Iris pigment epithelial cell (primary cell): ENCODE results near the gene EXD2.
"Not testable (repeated sequence)": the region's sequence is repeated elsewhere in the genome, so short reads cannot be mapped to it uniquely, and the experiment has no call there.

Experiments
- DNase-seq: peaks from one replicate; pipeline ENCODE4 v3.0.0-alpha.2; 2011; ENCODE audit warnings: low read depth

Gene EXD2

GRCh38 chr14:69191340-69192111, at the start of gene EXD2:
Gene EXD2 (plus strand): TSS chr14:69191498. CDS start chr14:69209471, 17,973 bp downstream.
- peak; percentile 75 for DNase-seq

- DNase-seq: no peak
Measured at GRCh38 chr14:69141550-69141949, 49.7 kb upstream of the EXD2 start.

- no peak for DNase-seq
Measured at GRCh38 chr14:69142101-69142500, 49.2 kb upstream of the EXD2 start.

- DNase-seq: peak; percentile 33
Measured at GRCh38 chr14:69149461-69150244, 41.6 kb upstream of the EXD2 start.

GRCh38 chr14:69151458-69152180, 39.7 kb upstream of the EXD2 start:
- DNase-seq: peak; percentile 69

GRCh38 chr14:69152181-69152901, 39.0 kb upstream of the EXD2 start:
- peak; percentile 56 for DNase-seq

GRCh38 chr14:69152902-69153151, 38.5 kb upstream of the EXD2 start, which contains the start of gene DCAF5:
Gene DCAF5 (minus strand): TSS chr14:69153119. CDS start chr14:69152978, 141 bp downstream.
- DNase-seq: no peak

GRCh38 chr14:69153152-69153872, 38.0 kb upstream of the EXD2 start:
- DNase-seq: peak; percentile 97

- DNase-seq: peak; percentile 23
Measured at GRCh38 chr14:69153873-69154270, 37.4 kb upstream of the EXD2 start.

GRCh38 chr14:69154779-69155178, 36.5 kb upstream of the EXD2 start:
- peak; percentile 32 for DNase-seq

GRCh38 chr14:69156224-69156623, 35.1 kb upstream of the EXD2 start:
- DNase-seq: no peak

- no peak for DNase-seq
Measured at GRCh38 chr14:69161590-69161989, 29.7 kb upstream of the EXD2 start.

GRCh38 chr14:69165787-69166186, 25.5 kb upstream of the EXD2 start:
- not testable (repeated sequence) for DNase-seq

GRCh38 chr14:69170839-69171238, 20.5 kb upstream of the EXD2 start:
- DNase-seq: peak; percentile 9

GRCh38 chr14:69171569-69171968, 19.7 kb upstream of the EXD2 start:
- no peak for DNase-seq

GRCh38 chr14:69175130-69175529, 16.2 kb upstream of the EXD2 start:
- DNase-seq: no peak

GRCh38 chr14:69181491-69181890, 9.8 kb upstream of the EXD2 start:
- peak; percentile 14 for DNase-seq

- DNase-seq: not testable (repeated sequence)
Measured at GRCh38 chr14:69182580-69182979, 8.7 kb upstream of the EXD2 start.

- peak; percentile 60 for DNase-seq
Measured at GRCh38 chr14:69183735-69184134, 7.6 kb upstream of the EXD2 start.

GRCh38 chr14:69190191-69190590, 1.1 kb upstream of the EXD2 start:
- no peak for DNase-seq

- no peak for DNase-seq
Measured at GRCh38 chr14:69193721-69194120, 2.4 kb downstream of the EXD2 start.
